ENCODE results near the gene CD163. TPM values are rescaled to one million over a fixed set of nuclear protein-coding genes. Genes with fewer than 3 reads are reported as not detected.
"Not testable (repeated sequence)": the region's sequence is repeated elsewhere in the genome, so short reads cannot be mapped to it uniquely, and the experiment has no call there.

Gene CD163
- total RNA-seq, 2 donors from 2014 or later, result 252 to 705 TPM

DNA sequence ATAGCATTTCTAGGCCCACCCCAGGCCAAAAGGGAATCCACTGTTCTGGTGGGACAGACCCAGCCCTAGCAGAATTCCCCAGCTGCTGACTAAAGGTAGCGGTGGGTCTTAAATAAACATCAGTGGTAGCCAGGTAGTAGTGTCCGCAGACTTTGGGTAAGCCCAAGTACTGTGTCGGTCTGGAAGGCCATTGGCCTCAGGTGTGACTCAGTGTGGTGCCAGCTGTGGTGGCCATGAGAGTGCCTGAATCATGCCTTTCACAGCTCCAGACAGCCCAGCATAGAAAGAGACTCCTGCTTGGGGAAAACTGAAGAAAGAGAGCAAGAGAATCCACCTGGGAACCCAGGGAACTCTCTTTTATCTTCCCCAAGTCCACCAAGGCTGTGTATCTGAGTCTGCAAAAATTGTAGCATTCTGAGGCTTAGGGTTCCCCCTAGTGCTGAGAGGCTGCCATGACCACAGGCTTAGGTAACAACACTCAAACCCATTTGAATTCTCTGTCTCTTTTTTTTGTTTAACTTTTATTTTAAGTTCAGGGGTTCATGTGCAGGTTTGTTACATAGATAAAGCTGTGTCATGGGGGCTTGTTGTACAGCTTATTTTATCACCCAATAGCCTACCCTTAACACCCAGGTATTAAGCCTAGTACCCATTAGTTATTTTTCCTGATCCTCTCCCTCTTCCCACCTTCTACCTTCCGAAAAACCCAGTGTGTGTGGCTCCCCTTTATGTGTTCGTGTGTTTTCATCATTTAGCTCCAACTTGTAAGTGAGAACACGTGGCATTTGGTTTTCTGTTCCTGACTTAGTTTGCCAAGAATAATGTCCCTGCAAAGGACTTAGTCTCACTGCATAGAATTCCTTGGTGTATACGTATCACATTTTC, 43.0 kb downstream of the CD163 start:
- intact Hi-C loops (cut with DNase I), result loop anchor here in 1 of 2 donors (5.0 kb wide), 1 partner anchor 233 kb away; no protein-coding TSS in a partner anchor
- DNase-seq (ENCODE audit: low spot score), result no peak

DNA sequence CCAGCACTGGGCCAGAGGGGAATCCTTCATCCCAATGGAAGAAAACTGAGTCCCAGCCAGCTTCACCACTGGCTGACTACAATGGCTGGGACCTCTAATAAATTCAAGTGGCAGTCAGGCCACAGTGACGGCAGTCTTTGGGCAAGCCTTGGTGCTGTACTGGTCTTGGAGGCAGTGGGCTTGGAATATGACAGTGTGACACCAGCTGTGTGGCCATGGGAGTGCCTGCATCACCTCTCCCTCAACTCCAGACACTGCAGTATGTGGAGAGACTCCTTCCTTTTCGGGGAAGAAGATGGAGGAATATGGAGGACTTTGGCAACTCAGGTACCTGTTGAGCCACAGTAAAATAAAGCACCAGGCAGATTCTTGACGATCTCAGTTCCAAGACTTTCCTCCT, 43.6 kb downstream of the CD163 start:
- DNase-seq (ENCODE audit: low spot score), result no peak
- intact Hi-C loops (cut with DNase I), result loop anchor here in 1 of 2 donors (5.0 kb wide), 1 partner anchor 233 kb away; no protein-coding TSS in a partner anchor

GRCh38 chr12:7451756-7452155, 51.8 kb downstream of the CD163 start:
- intact Hi-C loops (cut with DNase I), result no loop called here
- no peak for DNase-seq (ENCODE audit: low spot score)

GRCh38 chr12:7450667-7451066, 52.9 kb downstream of the CD163 start:
- intact Hi-C loops (cut with DNase I), result no loop called here

GRCh38 chr12:7448099-7448498, 55.5 kb downstream of the CD163 start:
- intact Hi-C loops (cut with DNase I), result no loop called here
- DNase-seq (ENCODE audit: low spot score), result no peak

More at GRCh38 chr12:7450667-7451066, 52.9 kb downstream of the CD163 start:
- DNase-seq (ENCODE audit: low spot score), result no peak

GRCh38 chr12:7444537-7444936, 59.0 kb downstream of the CD163 start:
- intact Hi-C loops (cut with DNase I), result no loop called here
- no peak for DNase-seq (ENCODE audit: low spot score)

DNA sequence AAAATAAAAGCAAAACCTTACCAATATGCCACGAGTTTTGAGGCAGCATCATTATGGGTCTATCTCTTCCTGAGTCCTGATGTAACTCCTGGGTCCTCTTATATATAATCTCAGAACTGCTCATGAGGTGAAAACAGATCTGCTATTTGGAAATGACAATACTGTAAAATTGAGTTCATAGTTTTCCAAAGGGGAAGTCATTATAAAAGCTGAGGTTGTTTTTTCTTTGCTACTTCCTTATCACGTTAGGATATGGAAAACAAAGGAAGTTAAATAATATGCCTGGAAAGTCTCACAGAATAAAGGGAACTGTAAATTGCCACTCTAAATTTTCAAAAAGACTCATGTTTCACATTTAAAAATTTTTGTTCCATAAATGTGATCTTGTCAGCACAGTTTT, 59.5 kb downstream of the CD163 start, which contains the start of gene CD163L1:
Gene CD163L1, minus strand, starts transcription at position 78 of the 400 bp plus-strand sequence. Its CDS starts 26 bp downstream, at position 52.
- no peak for DNase-seq (ENCODE audit: low spot score)
- intact Hi-C loops (cut with DNase I), result no loop called here

DNA sequence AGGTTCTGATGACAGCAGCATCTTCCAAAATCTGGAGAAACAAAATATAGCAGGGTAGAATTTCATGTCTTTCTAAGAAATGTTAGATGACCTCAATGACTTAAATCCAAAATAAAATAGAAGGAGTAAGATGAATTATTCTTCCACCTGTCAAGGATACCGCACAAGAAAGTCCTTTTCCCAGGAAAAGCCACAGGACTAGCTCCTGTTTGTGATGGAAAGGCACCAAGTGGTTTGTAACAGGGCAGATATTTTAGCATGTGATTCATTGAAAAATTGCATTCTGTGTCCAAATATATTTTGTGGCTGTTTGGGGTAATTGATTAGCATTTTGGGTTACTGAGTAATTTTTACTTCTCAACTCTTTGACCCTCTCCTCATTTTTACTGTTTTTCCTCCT, 62.4 kb downstream of the CD163 start:
- intact Hi-C loops (cut with DNase I), result no loop called here
- no peak for DNase-seq (ENCODE audit: low spot score)

GRCh38 chr12:7439579-7440505, 63.7 kb downstream of the CD163 start:
- DNase-seq (ENCODE audit: low spot score), result peak; percentile 80
- intact Hi-C loops (cut with DNase I), result no loop called here

- DNase-seq (ENCODE audit: low spot score); intact Hi-C loops (cut with DNase I): not testable (repeated sequence)
Observed at GRCh38 chr12:7438291-7438995, 65.1 kb downstream of the CD163 start.

GRCh38 chr12:7437494-7437893, 66.1 kb downstream of the CD163 start:
- intact Hi-C loops (cut with DNase I); DNase-seq (ENCODE audit: low spot score): not testable (repeated sequence)

- DNase-seq (ENCODE audit: low spot score), result no peak
- intact Hi-C loops (cut with DNase I), result no loop called here
Observed at GRCh38 chr12:7434670-7435069, 68.9 kb downstream of the CD163 start.

DNA sequence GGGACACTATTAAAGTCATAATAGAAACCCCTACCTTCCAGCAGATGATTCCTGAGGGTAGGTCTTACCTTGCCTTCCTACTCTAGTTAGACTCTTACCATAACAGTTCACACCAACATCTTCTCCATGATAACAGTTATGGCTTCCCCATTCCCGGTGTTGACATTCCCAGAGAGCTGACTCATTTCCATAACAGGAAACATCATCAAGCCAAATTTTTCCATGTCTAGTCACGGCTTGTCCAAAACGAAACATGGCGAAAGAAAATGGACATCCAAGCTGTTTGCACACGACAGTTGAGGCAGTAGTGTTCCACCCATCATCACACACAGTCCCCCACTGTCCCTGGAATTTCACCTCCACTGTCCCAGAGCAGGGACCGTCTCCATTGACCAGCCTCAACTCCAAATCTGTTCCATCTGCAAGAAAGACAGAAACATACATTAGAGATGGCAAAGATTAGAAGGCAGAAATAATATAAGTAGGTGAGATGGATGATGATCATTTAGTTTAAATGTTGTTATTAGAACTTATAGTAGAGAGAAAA, 70.2 kb downstream of the CD163 start:
- intact Hi-C loops (cut with DNase I), result no loop called here

GRCh38 chr12:7431993-7432685, 71.4 kb downstream of the CD163 start:
- intact Hi-C loops (cut with DNase I), result no loop called here

More for the DNA sequence above, 70.2 kb downstream of the CD163 start:
- no peak for DNase-seq (ENCODE audit: low spot score)

More at GRCh38 chr12:7431993-7432685, 71.4 kb downstream of the CD163 start:
- no peak for DNase-seq (ENCODE audit: low spot score)

Measured in posterior vena cava (tissue), 2 donors.